HepG2 (cell line): ENCODE measurements around the gene PHF3. TPM values are rescaled to one million over a fixed set of nuclear protein-coding genes. Genes with fewer than 3 reads are reported as not detected.

Experiments
- ATAC-seq: fragments of 200-7000 bp; cut with Tn5 transposase; 3 replicates; pipeline ENCODE4 v1.9.1; 2020; ENCODE audit warnings: mild to moderate bottlenecking, moderate library complexity
- BruUV-seq: library from RNA; stranded (reverse); fragments of 400-500 nt; replicated peaks from 2 replicates; lab custom pipeline; 2021; lab: Mats Ljungman, UMichigan
- CTCF ChIA-PET: fragments of 300-600 bp; formaldehyde crosslinking; extraction: SDS; loops from one replicate; lab custom pipeline; 2021; ENCODE audit warnings: low total read pairs, inconsistent platforms, low intra/inter-chr PET ratio; lab: Yijun Ruan, JAX
- POLR2A ChIA-PET: fragments of 350-600 bp; sonication (Branson Sonifier 250); formaldehyde crosslinking; loops from one replicate; lab custom pipeline; 2020; ENCODE audit warnings: antibody characterized with exemption, inconsistent platforms; lab: Yijun Ruan, JAX
- DNase-seq: peaks from one replicate; pipeline ENCODE4 v3.0.0-alpha.2; 2015; ENCODE audit warnings: low spot score
- FAIRE-seq: peaks from 3 replicates; lab custom pipeline; 2011; peaks lifted over from hg19 to GRCh38; lab: Jason Lieb, UNC
- H2AFZ ChIP-seq: one replicate; pipeline ENCODE4 v1.6.1; 2011; ENCODE audit warnings: low read length, inconsistent platforms
- H3K27ac ChIP-seq: fragments of 300-600 bp; 3 replicates; pipeline ENCODE4 v1.8.0; 2011; ENCODE audit warnings: mixed run types, mild to moderate bottlenecking, mixed read lengths, low read length, inconsistent platforms; ENCODE audit not compliant: insufficient read depth; ENCODE audit errors: extremely low read length
- H3K27me3 ChIP-seq, 2 experiments: fragments of 200-600 bp in 1 of 2; 2 replicates in 1 of 2; 3 replicates in 1 of 2; pipeline versions ENCODE4 v1.6.0 to v1.8.0; 2011; ENCODE audit warnings: low read length in 2 of 2, mild to moderate bottlenecking in 2 of 2, moderate library complexity in 2 of 2, inconsistent platforms in 1 of 2; ENCODE audit not compliant: insufficient read depth in 2 of 2, control insufficient read depth in 1 of 2
- H3K36me3 ChIP-seq, 2 experiments: fragments of 200-600 bp in 1 of 2; replicated peaks in 1 of 2; 2 replicates in 1 of 2; 3 replicates in 1 of 2; pipeline versions ENCODE4 v1.5.1 to v1.8.0; 2011; ENCODE audit warnings: low read length in 2 of 2, inconsistent platforms in 1 of 2; ENCODE audit not compliant: insufficient read depth in 2 of 2, control insufficient read depth in 1 of 2
- H3K4me1 ChIP-seq: 2 replicates; pipeline ENCODE4 v1.5.1; 2012; ENCODE audit warnings: low read length, inconsistent platforms; ENCODE audit not compliant: insufficient read depth
- H3K4me2 ChIP-seq: 2 replicates; pipeline ENCODE4 v1.6.0; 2011; ENCODE audit warnings: low read depth, low read length, inconsistent platforms
- H3K4me3 ChIP-seq, 3 experiments: fragments of 200-600 bp in 1 of 3; sonication (generic), shearing (Covaris generic) in 1 of 3; replicated peaks in 1 of 3; 2 replicates each; pipeline ENCODE4 v1.5.1; 2011 to 2016; ENCODE audit warnings: low read length in 3 of 3, inconsistent platforms in 2 of 3, low read depth in 2 of 3, mild to moderate bottlenecking in 2 of 3, control low read depth in 1 of 3, mixed read lengths in 1 of 3; ENCODE audit not compliant: insufficient read depth in 1 of 3
- H3K79me2 ChIP-seq: one replicate; pipeline ENCODE4 v1.6.1; 2011; ENCODE audit warnings: low read length, inconsistent platforms; ENCODE audit not compliant: insufficient read depth
- H3K9ac ChIP-seq: 2 replicates; pipeline ENCODE4 v1.6.0; 2011; ENCODE audit warnings: mild to moderate bottlenecking, low read depth, low read length, inconsistent platforms; ENCODE audit not compliant: insufficient read depth
- H3K9me3 ChIP-seq: 2 replicates; pipeline ENCODE4 v1.5.1; 2012; ENCODE audit warnings: mild to moderate bottlenecking, low read length
- H4K20me1 ChIP-seq: 2 replicates; pipeline ENCODE4 v1.6.0; 2011; ENCODE audit warnings: inconsistent platforms, mild to moderate bottlenecking, low read length, moderate library complexity; ENCODE audit not compliant: insufficient read depth
- ASH2L ChIP-seq: fragments of 300-600, 200-600 bp; sonication (generic); IDR thresholded peaks from 2 replicates; pipeline ENCODE4 v1.7.0; 2017; ENCODE audit warnings: low read depth, mild to moderate bottlenecking, moderate library complexity, mixed read lengths, low read length; ENCODE audit not compliant: insufficient read length
- CC2D1A ChIP-seq: sonication (generic); formaldehyde crosslinking; IDR thresholded peaks from 2 replicates; pipeline ENCODE4 v1.8.1; 2023; ENCODE audit warnings: mild to moderate bottlenecking, missing genetic modification reagents
- PHF5A ChIP-seq: IDR thresholded peaks from one replicate; pipeline ENCODE4 v1.6.1; 2018; ENCODE audit warnings: low read depth, missing genetic modification reagents; ENCODE audit not compliant: unreplicated experiment
- SRF ChIP-seq: IDR thresholded peaks from 2 replicates; pipeline ENCODE4 v1.6.1; 2011; ENCODE audit warnings: mild to moderate bottlenecking, low read depth, low read length, moderate library complexity
- TMF1 ChIP-seq: sonication (generic); formaldehyde crosslinking; IDR thresholded peaks from 2 replicates; pipeline ENCODE4 v1.8.1; 2022; ENCODE audit warnings: low read depth, missing genetic modification reagents
- WIZ ChIP-seq: sonication (generic); formaldehyde crosslinking; IDR thresholded peaks from 2 replicates; pipeline ENCODE4 v1.5.1; 2020; ENCODE audit warnings: mild to moderate bottlenecking, missing genetic modification reagents
- ZFP37 ChIP-seq: sonication (generic); formaldehyde crosslinking; IDR thresholded peaks from 2 replicates; pipeline ENCODE4 v1.4.0; 2020; ENCODE audit warnings: missing genetic modification reagents, borderline replicate concordance
- ZNF12 ChIP-seq: sonication (generic); formaldehyde crosslinking; IDR thresholded peaks from 2 replicates; pipeline ENCODE4 v1.5.0; 2020; ENCODE audit warnings: missing genetic modification reagents
- ZNF121 ChIP-seq: sonication (generic); formaldehyde crosslinking; IDR thresholded peaks from 2 replicates; pipeline ENCODE4 v1.5.0; 2020; ENCODE audit warnings: mild to moderate bottlenecking, missing genetic modification reagents
- ZNF225 ChIP-seq: sonication (generic); formaldehyde crosslinking; IDR thresholded peaks from 2 replicates; pipeline ENCODE4 v1.4.0; 2020; ENCODE audit warnings: mild to moderate bottlenecking, missing genetic modification reagents
- ZNF557 ChIP-seq: sonication (generic); formaldehyde crosslinking; IDR thresholded peaks from 2 replicates; pipeline ENCODE4 v1.4.0; 2020; ENCODE audit warnings: missing genetic modification reagents
- ZNF652 ChIP-seq: IDR thresholded peaks from 2 replicates; pipeline ENCODE4 v1.6.1; 2016; ENCODE audit warnings: low read depth, borderline replicate concordance
- ZNF850 ChIP-seq: sonication (generic); formaldehyde crosslinking; conservative IDR thresholded peaks from 2 replicates; pipeline ENCODE4 v1.9.0; 2021; ENCODE audit warnings: mild to moderate bottlenecking, missing genetic modification reagents
- WGBS: methylation state at CpG from one replicate; pipeline ENCODE4 v1.1.6; 2017; ENCODE audit warnings: low lambda C conversion rate; 5-methylcytosine and 5-hydroxymethylcytosine counted together
- in situ Hi-C: cut with HindIII; loops from 2 replicates; pipeline ENCODE4 v1.10.0; 2017; ENCODE audit warnings: low pct_unique_long_range_greater_than_20kb; ENCODE audit not compliant: extremely low pct_ligation_motif_present
- intact Hi-C: fragments of 100-400 bp; cut with micrococcal nuclease; formaldehyde crosslinking; loops from one replicate; pipeline ENCODE4 v1.10.0; 2022; ENCODE audit not compliant: unreplicated experiment
- polyA plus RNA-seq, 8 experiments: library from polyadenylated mRNA; depleted of rRNA in 3 of 8; stranded (reverse) in 7 of 8; unstranded in 1 of 8; fragments of >200 nt; fragmentation: Illumina TruSeq in 4 of 8; extraction: Trizol in 4 of 8; gene quantifications; 2 replicates each; pipeline versions ENCODE4 v1.2.1 to v1.2.3, GENCODE V29; 2011 to 2016; ENCODE audit warnings: low read depth in 4 of 8, missing spikeins in 1 of 8, mixed read lengths in 1 of 8; ENCODE audit not compliant: insufficient read depth in 1 of 8
- total RNA-seq, 5 experiments: library from RNA; depleted of rRNA; stranded (reverse); fragments of >200 nt; fragmentation: Illumina TruSeq; extraction: Trizol; gene quantifications; 2 replicates each; pipeline ENCODE4 v1.2.3, GENCODE V29; 2016; ENCODE audit warnings: low read depth in 1 of 5
- TF ChIP-seq, protein P1 (sequence below): sonication (generic); formaldehyde crosslinking; IDR thresholded peaks from 2 replicates; pipeline ENCODE4 v1.4.0; 2020; ENCODE audit warnings: missing genetic modification reagents, borderline replicate concordance
- TF ChIP-seq, protein P2 (sequence below): sonication (generic); formaldehyde crosslinking; IDR thresholded peaks from 2 replicates; pipeline ENCODE4 v1.4.0; 2020; ENCODE audit warnings: missing genetic modification reagents
- TF ChIP-seq, protein P3 (sequence below), 2 experiments: fragments of 450-650 bp in 1 of 2; sonication (generic) in 1 of 2; formaldehyde crosslinking; IDR thresholded peaks; 2 replicates each; pipeline versions ENCODE4 v1.5.0 to v1.8.0; 2020 to 2022; ENCODE audit warnings: mild to moderate bottlenecking in 1 of 2, missing genetic modification reagents in 1 of 2
- TF ChIP-seq, protein P4 (sequence below): sonication (generic); formaldehyde crosslinking; IDR thresholded peaks from 2 replicates; pipeline ENCODE4 v1.8.0; 2022; ENCODE audit warnings: missing genetic modification reagents, low read depth, mild to moderate bottlenecking, borderline replicate concordance

Gene PHF3
- total and polyA plus RNA-seq, 2 of the 13 experiments (the other 11 are each of a cell fraction or from before 2014, with no cell fraction given) = 19.8 to 70.4 TPM

DNA sequence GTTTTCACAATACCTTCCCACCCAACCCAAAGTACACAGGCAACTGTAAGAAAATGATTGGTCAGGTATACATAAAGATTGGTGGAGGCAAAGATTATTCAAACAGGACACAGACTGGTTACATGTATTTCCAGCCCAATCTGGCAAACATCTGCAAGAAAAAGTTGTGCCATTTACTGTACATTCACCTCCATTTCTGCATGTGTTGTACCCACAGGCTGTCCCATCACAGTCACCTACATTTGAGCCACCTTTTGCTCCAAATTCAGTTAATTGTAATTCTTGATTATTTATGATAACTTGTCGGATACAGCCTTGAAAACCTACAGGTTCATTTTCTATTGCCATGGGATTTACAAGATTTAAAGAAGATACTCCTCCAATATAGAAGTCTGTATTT lies 85.6 kb downstream of the PHF3 start:
- 97% methylated on average over 1 of the region's 1 CpG for WGBS
- POLR2A ChIA-PET = no interaction called here
- peaks cover 35% of the 10 kb centered on the region for H3K4me1 ChIP-seq
- BruUV-seq = no TSS peak
- no peak overlapping the region for H2AFZ ChIP-seq
- H3K4me3 ChIP-seq = no peak overlapping the region
- H3K79me2 ChIP-seq = no peaks in the 10 kb centered on the region
- in situ Hi-C loops (no loop called here), intact Hi-C loops (no loop called here)
- FAIRE-seq (no peak), DNase-seq (no peak), ATAC-seq (no peak; the same call in 2 of the 3 replicates)
- TF ChIP-seq ZNF12 (CRISPR knock-in tag) (no peak), ZNF225 (CRISPR knock-in tag) (no peak), ASH2L (no peak), ZNF557 (CRISPR knock-in tag) (no peak), TMF1 (CRISPR knock-in tag) (no peak), ZFP37 (CRISPR knock-in tag) (no peak), ZNF652 (CRISPR knock-in tag) (no peak), PHF5A (CRISPR knock-in tag) (no peak), ZNF121 (no peak), SRF (no peak), ZNF850 (CRISPR knock-in tag) (no peak), WIZ (CRISPR knock-in tag) (no peak), CC2D1A (no peak)
- TF ChIP-seq, protein P1, sequence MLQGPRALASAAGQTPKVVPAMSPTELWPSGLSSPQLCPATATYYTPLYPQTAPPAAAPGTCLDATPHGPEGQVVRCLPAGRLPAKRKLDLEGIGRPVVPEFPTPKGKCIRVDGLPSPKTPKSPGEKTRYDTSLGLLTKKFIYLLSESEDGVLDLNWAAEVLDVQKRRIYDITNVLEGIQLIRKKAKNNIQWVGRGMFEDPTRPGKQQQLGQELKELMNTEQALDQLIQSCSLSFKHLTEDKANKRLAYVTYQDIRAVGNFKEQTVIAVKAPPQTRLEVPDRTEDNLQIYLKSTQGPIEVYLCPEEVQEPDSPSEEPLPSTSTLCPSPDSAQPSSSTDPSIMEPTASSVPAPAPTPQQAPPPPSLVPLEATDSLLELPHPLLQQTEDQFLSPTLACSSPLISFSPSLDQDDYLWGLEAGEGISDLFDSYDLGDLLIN (CRISPR knock-in tag) = no peak
- TF ChIP-seq, protein P2, sequence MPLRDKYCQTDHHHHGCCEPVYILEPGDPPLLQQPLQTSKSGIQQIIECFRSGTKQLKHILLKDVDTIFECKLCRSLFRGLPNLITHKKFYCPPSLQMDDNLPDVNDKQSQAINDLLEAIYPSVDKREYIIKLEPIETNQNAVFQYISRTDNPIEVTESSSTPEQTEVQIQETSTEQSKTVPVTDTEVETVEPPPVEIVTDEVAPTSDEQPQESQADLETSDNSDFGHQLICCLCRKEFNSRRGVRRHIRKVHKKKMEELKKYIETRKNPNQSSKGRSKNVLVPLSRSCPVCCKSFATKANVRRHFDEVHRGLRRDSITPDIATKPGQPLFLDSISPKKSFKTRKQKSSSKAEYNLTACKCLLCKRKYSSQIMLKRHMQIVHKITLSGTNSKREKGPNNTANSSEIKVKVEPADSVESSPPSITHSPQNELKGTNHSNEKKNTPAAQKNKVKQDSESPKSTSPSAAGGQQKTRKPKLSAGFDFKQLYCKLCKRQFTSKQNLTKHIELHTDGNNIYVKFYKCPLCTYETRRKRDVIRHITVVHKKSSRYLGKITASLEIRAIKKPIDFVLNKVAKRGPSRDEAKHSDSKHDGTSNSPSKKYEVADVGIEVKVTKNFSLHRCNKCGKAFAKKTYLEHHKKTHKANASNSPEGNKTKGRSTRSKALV (CRISPR knock-in tag) = no peak
- TF ChIP-seq, protein P3, sequence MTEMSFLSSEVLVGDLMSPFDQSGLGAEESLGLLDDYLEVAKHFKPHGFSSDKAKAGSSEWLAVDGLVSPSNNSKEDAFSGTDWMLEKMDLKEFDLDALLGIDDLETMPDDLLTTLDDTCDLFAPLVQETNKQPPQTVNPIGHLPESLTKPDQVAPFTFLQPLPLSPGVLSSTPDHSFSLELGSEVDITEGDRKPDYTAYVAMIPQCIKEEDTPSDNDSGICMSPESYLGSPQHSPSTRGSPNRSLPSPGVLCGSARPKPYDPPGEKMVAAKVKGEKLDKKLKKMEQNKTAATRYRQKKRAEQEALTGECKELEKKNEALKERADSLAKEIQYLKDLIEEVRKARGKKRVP (CRISPR knock-in tag; IDR thresholded peaks at IDR 0.05) = no peak
- TF ChIP-seq, protein P4, sequence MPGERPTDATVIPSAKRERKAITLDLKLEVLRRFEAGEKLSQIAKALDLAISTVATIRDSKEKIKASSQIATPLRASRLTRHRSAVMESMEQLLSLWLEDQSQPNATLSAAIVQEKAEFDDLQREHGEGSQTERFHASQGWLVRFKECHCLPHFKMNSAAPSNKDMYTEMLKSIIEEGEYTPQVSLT (CRISPR knock-in tag) = no peak
- no peak overlapping the region for H3K9ac ChIP-seq
- CTCF ChIA-PET = no interaction called here
- H3K4me2 ChIP-seq = no peak overlapping the region
- H3K27ac ChIP-seq = no peak overlapping the region
- no peaks in the 10 kb centered on the region for H4K20me1 ChIP-seq
- no peaks in the 10 kb centered on the region for H3K9me3 ChIP-seq
- H3K36me3 ChIP-seq = no peaks in the 10 kb centered on the region; a peak in 1 of 5 replicates
- H3K27me3 ChIP-seq = no peaks in the 10 kb centered on the region
